GM21723 (cell line): ENCODE results near the gene SLC6A8.
"Not testable (repeated sequence)": the region's sequence is repeated elsewhere in the genome, so short reads cannot be mapped to it uniquely, and the experiment has no call there.

ENCODE experiments used
- ATAC-seq: cut with Tn5 transposase; IDR thresholded peaks from one replicate; pipeline ENCODE4 v1.9.1; 2021; ENCODE audit warnings: mild to moderate bottlenecking, moderate library complexity; ENCODE audit not compliant: unreplicated experiment

Gene SLC6A8

DNA sequence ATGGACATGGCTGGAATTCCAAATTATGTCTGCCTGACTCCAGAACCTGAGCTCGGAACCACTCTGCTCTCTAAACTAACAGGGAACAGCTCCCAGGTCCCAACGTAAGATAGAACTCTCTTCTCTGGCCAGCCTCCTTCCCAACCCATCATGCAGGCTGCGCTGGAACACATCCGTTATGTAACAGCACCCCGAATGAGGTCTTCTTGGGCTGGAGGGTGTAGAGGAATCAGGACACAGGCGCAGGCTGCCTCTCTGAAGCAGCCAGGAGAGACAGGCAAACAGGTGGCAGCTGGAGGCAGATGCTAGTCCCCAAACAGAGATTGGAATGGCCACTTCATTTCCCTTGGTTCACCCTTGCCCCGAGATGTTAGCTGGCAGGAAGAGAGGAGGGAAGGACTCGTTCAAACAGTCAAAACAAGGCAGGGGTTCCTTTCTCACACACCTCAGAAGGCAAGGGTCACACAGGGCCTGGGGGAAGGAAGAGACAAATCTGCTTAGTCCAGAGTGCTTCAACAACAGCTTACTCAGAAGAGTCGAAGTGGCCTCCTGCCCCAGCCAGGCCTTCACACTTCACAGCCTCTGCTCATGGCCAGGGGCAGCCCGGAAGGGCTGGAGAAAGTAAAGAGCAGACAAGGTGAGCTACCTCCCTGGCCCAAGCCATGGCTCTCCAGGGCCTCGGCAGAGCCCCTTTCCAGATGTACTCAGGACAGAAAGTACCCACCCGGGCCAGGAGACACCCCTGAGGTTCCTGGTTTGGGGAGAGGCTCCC lies 17.1 kb downstream of the SLC6A8 start:
- not testable (repeated sequence) for ATAC-seq

- not testable (repeated sequence) for ATAC-seq
Observed at GRCh38 chrX:153705403-153706060, 17.8 kb downstream of the SLC6A8 start.

DNA sequence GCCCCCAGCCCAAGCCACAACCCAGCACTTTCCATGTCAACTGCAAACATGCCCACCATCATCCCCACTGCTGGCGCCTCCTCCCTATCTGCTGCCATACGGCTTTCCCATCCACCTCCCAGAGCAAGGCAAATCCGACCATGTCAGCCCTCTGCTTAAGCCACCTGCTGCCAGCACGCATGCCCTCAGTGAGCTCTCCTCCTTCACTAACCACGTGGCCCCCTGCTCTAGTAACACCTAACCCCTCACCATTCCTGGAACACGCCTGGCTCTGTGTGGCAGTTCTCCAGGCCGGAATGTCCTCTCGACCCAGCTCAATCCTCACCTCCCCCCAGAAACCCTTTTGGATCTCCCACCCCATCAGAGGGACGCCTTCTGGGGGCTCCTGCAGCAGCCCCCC lies 19.1 kb downstream of the SLC6A8 start:
- no peak for ATAC-seq

DNA sequence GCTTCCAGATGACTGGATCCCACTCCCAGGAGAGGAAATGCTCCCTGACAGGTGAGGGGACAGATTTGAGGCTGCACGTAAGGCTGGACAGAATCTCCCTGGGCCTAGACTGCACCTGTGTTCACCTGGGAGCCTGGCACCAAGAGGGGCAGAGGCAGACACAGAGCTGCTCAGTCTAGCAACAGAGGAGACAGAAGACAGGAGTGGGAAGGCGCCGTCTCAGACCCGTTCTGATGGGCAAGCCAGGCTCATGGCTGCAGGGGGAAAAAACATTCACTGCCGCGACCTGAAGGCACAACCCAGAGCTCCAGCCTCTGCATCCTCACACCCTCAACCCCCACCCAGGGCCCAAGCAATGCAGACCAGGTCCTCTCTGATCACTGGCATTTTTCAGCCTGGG lies 19.7 kb downstream of the SLC6A8 start:
- ATAC-seq: no peak

DNA sequence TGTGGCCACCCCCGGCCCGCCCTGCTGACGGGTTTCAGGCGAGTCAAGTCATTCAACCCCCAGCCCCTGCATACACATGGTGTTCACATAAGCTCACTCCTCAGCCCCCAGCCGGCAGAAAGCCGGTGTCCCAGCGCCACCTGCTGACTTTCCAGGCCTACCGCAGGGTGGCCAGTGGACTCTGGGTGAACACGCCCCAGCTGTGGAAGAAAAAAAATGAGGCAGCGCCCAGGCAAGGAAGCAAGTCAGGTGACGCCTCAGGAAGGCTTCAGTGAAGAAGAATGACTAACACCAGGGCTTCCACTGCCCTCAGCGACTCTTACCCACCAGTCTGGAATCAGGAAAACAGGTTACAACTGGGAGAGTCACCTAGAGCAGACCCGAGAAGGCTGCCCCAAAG lies 20.7 kb downstream of the SLC6A8 start:
- ATAC-seq: no peak

DNA sequence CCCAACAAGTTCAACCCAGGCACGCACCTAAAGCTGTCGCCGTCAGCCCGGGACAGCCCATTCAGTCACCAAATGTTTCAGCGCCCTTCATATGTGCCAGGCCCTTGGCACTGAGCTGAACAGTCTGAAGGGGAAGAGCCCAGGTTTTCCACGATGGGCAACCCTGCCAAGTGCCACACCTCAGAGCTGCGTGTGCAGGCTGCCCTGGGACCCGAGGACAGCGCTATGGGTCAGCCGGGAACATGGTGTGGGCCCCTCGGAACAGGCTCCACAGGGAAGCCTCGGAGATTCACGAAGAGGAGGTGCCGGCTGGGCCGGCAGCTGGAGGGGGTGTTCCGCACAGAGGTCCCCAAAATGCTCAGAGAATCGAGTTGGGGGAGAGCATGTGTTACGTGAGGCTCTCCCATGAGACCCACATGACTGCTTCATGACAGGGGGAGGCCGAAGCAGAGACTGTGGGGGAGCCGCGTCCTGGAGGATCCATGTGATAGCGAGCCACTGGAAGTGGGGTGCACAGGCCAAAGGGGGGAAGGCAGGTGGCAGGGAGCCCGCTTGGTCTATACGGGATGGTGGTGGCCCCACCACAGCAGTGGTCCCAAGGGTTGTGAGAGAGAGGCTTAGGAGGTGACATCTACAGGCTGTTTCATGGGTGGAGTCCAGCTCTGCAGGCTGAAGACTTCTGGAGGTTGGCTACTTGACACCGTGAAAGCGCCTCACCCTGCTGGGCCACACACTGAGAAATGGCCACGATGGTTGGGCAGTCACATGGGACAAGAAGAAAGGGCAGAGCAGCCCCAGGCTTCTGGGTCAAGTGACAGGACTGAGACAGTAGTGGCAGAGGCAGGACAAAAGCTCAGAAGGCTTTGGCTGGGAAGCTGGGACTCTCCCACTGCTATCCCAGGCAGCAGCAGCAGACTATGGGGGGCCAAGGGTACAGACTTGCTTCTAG lies 22.3 kb downstream of the SLC6A8 start:
- no peak for ATAC-seq

DNA sequence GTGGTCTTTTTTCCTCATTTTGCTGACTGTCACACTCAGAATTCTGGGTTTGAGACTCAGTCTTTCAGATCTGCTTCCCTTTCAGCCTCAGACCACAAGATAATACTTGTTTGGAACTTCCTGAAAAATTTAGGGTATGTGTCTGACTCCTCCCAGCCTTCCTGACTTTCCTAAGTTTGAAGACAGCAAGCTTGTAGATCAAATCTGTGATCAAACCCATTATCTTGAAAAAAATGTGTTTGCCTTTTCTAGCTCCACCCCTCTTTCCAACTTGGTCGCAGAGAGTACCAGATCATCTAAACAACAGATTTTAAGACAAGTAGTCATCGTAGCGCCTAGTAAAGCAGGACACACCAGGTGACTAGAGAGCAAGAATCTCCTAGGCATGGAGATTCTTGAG lies 26.5 kb downstream of the SLC6A8 start:
- ATAC-seq: no peak

DNA sequence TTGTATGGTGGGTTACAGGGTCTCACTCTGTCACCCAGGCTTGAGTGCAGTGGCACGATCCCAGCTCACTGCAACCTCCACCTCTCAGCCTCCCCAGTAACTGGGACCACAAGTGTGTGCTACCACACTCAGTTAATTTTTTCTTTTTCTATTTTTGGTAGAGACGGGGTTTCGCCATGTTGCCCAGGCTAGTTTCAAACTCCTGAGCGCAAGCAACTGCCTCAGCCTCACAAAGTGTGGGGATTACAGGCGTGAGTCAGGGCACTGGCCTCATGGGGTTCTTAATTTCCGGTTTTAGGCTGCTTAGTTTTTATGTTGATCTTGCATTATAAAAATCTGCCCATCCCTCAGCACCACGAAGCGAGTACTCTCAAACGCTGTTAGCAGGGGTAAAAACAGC lies 29.7 kb downstream of the SLC6A8 start:
- no peak for ATAC-seq

- ATAC-seq: no peak
Observed at GRCh38 chrX:153719238-153719637, 31.5 kb downstream of the SLC6A8 start.

DNA sequence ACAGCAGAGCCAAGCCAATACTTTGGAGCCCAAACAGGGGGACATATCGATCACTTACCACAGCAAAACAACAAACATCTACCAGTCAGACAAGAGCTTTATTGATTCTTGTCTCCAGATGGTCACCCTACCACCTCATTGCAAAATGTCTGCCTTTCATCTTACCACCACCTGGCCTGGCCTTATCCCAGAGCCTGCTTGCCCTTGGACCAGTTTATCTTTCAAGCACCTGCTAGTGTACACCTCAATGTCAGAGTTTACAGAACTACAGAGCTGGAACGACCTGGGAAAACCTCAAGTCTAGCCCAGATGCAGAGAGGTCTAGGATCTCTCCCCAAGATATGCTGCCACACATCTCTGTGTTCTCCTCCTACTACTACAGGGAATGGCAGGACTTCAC lies 32.0 kb downstream of the SLC6A8 start:
- ATAC-seq: no peak

DNA sequence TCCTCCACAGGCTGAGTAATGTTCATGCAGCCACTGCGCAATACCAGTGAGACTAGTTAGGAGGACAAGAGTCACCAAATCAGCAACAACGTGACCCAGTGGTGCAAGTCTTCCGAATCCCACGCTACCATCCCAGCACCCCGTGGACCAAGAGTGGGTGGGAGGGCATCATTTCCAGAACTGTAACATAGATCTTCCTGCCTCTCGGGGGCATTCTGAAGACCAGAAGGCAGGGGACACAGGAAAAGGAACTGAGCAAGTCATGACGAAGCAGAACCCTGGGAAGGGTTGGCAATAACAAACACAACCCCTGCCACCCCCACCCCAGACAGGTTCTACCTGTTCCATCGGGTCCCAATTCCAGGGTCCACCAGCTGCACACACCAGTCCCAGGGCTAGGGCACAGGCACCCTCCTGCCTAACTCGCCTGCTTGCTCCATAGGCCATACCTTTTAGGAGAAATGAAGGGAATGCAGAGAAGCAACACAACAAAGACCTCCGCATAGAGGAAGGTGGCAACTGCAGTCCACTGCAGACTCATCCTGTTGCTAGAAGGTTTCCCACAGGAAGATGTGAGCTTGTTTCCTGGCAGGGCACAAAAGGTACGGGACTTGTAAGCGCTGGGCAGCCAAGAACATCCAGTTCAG lies 35.1 kb downstream of the SLC6A8 start:
- no peak for ATAC-seq

DNA sequence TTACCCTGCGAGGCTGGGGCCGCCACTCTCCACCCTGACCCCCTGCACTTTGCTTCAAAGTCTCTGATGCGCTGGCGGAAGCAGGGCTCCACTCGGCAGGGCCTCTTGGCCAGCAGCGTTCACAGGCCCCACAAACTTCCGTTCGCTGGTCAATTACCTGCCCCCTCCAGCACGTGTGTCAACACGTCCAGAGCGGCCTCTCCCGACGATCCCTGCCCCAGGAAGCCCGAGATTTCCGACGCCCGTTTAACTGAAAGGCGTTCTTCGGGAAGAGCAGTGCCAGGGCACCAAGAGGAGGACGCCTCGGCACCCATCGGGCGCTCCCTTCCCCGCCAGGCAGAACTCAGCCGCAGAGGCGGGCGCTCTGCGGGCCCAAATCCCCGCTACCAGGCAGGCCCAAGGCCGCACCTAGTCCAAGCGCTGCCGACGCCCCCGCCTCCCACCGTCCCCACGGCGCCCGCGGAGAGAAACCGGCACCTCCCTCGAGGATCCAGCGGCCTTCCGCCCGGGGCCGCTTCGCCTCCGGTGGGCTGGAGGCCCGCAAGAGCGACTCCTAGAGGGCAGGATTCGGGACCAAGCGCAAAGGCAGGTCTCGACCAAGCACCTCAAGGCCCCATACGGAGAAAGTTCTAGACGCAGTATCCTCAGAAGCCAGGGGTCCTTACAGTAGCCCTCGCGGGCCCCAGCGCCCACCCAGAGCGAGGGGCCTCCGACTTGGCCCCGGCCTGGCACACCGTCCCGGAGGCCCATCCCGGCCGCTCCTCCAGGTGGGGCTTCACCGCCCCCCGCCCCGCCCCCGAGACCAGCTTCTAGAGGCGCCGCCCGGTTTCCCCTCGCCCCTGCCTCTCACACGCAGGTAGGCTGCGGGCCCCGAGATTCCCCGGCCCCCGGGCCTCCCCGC lies 35.9 kb downstream of the SLC6A8 start:
- peak; percentile 39 for ATAC-seq

DNA sequence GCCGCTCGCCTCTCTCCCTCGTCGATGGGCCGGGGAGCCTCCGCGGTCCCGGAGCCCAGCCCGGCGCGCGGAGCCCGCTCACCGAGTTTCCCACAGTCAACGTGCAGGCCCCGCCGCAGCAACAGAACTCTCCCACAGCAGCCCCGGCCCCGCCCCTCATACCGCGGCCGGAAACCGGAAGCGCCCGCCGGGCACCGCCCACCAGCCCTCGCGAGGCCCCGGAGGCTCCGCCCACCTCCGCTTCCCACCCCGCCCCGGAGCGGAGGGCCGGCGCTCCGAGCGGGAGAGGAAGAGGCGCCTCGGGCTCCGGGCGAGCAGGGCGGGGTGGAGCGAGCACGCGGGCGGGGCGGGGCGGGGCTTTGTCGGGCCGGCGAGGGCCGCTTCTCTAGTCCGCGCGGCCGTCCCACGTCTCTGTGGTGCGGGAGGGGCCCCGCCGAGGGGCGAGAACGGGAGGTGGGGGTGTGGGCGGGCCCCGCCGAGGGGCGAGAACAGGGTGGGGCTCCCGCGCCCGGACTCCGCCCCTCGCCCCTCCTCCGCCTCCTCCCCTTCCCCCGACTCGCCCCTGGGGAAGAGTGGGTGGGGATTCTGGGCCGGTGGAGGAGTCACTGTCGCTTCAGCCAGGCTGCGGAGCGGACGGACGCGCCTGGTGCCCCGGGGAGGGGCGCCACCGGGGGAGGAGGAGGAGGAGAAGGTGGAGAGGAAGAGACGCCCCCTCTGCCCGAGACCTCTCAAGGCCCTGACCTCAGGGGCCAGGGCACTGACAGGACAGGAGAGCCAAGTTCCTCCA lies 36.7 kb downstream of the SLC6A8 start, which contains the start of the genes ABCD1 and BCAP31:
Gene ABCD1 (plus strand): TSS at position 605 of the 787 bp plus-strand sequence. CDS start 411 bp downstream, outside the sequence.
Gene BCAP31 (minus strand): TSS at position 136 of the 787 bp plus-strand sequence. CDS start 1,143 bp downstream, outside the sequence.
- ATAC-seq: peak; percentile 56

- peak; percentile 9 for ATAC-seq
Observed at GRCh38 chrX:153725039-153725831, 37.5 kb downstream of the SLC6A8 start.

- no peak for ATAC-seq
Observed at GRCh38 chrX:153725832-153726285, 38.1 kb downstream of the SLC6A8 start.

- peak; percentile 50 for ATAC-seq
Observed at GRCh38 chrX:153726286-153727122, 38.8 kb downstream of the SLC6A8 start.
